Spleen (tissue), 11 donors: Measurements from ENCODE around the gene TTC31. TPM values are rescaled to one million over a fixed set of nuclear protein-coding genes. Genes with fewer than 3 reads are reported as not detected.

Experiments
- DNase-seq: peaks from one replicate; pipeline ENCODE4 v3.0.0-alpha.2; 2020
- H3K27ac ChIP-seq, 8 donors: fragments of 200-600 bp; sonication (generic) in 7 of 8; 1 replicate in 4 of 8; 2 replicates in 4 of 8; pipeline versions ENCODE4 v1.5.0 to v1.8.0; 2016 to 2021; ENCODE audit warnings: inconsistent platforms in 4 of 8, mild to moderate bottlenecking in 4 of 8, moderate library complexity in 1 of 8
- H3K27me3 ChIP-seq, 7 donors: fragments of 200-600 bp; sonication (generic) in 6 of 7; replicated peaks in 1 of 7; 1 replicate in 4 of 7; 2 replicates in 3 of 7; pipeline versions ENCODE4 v1.5.0 to v1.8.0; 2016 to 2021; ENCODE audit warnings: inconsistent platforms in 3 of 7, mild to moderate bottlenecking in 1 of 7
- H3K36me3 ChIP-seq, 6 donors: fragments of 200-600 bp; sonication (generic) in 5 of 6; 1 replicate in 4 of 6; 2 replicates in 2 of 6; pipeline versions ENCODE4 v1.5.0 to v1.8.0; 2016 to 2021; ENCODE audit warnings: inconsistent platforms in 2 of 6
- H3K4me1 ChIP-seq, 6 donors: fragments of 200-600 bp; sonication (generic) in 5 of 6; 1 replicate in 3 of 6; 2 replicates in 3 of 6; pipeline versions ENCODE4 v1.5.0 to v1.8.0; 2016 to 2021; ENCODE audit warnings: inconsistent platforms in 3 of 6
- H3K4me3 ChIP-seq, 8 donors: fragments of 200-600 bp; sonication (generic) in 7 of 8; 1 replicate in 4 of 8; 2 replicates in 4 of 8; pipeline versions ENCODE4 v1.5.0 to v1.8.0; 2016 to 2021; ENCODE audit warnings: inconsistent platforms in 4 of 8, mild to moderate bottlenecking in 4 of 8, moderate library complexity in 2 of 8
- H3K9me3 ChIP-seq, 8 donors: fragments of 200-600 bp; sonication (generic) in 7 of 8; 1 replicate in 4 of 8; 2 replicates in 4 of 8; pipeline versions ENCODE4 v1.5.0 to v1.8.0; 2016 to 2021; ENCODE audit warnings: inconsistent platforms in 4 of 8
- CTCF ChIP-seq, 11 experiments: fragments of 200-600 bp in 7 of 11; fragments of 450-650 bp in 4 of 11; sonication (generic) in 4 of 11; IDR thresholded peaks in 8 of 11; conservative IDR thresholded peaks in 3 of 11; 1 replicate in 7 of 11; 2 replicates in 4 of 11; pipeline versions ENCODE4 v1.4.0 to v1.8.0; 2016 to 2021; ENCODE audit warnings: antibody characterized with exemption in 11 of 11, inconsistent platforms in 4 of 11, mild to moderate bottlenecking in 1 of 11
- POLR2A ChIP-seq, 3 donors: fragments of 450-650 bp; IDR thresholded peaks; one replicate each; pipeline ENCODE4 v1.5.1; 2017; ENCODE audit warnings: antibody characterized with exemption in 3 of 3, mild to moderate bottlenecking in 1 of 3
- POLR2AphosphoS5 ChIP-seq, 3 donors: sonication (generic); formaldehyde crosslinking; IDR thresholded peaks; one replicate each; pipeline ENCODE4 v1.5.1; 2017; ENCODE audit warnings: antibody characterized with exemption in 3 of 3
- WGBS, 5 donors: extraction: QIAGEN DNeasy Blood & Tissue Kit in 3 of 5; methylation state at CpG; one replicate each; pipeline versions ENCODE4 v1.1.5 to v1.1.7; 2013 to 2018; 5-methylcytosine and 5-hydroxymethylcytosine counted together
- intact Hi-C: fragments of 100-400 bp; cut with DNase I; formaldehyde crosslinking; loops from one replicate; pipeline ENCODE4 v1.15.0; 2023; ENCODE audit warnings: low total_unique reads
- polyA plus RNA-seq, 3 donors: library from polyadenylated mRNA; stranded (reverse); fragments of 200-250 nt; gene quantifications; one replicate each; pipeline ENCODE4 v1.2.1, GENCODE V29; 2013
- total RNA-seq, 7 donors: library from RNA; depleted of rRNA in 3 of 7; stranded (reverse); fragments of >200 nt in 3 of 7; fragmentation: NEBNext Ultra II Directional in 4 of 7; extraction: Animal tissue kit (Norgen Biotek cat#: 25700) in 4 of 7; gene quantifications; one replicate each; pipeline versions ENCODE4 v1.1.0 to v1.2.1, GENCODE V29; 2016 to 2021
- donor health status: healthy with polysubstance abuse.
- donor health status: DM: no; HTN: no; CAD: no; lungs with moderate emphysema.
- donor health status: DM: no; HTN: no; CAD: no.
- donor health status: Bipolar disorder and iron deficiency.
- donor health status: healthy.
- donor health status: DM: no; HTN: no; CAD: no.
- donor health status: DM: yes; HTN: yes; CAD: no.

TTC31 gene
- total and polyA plus RNA-seq, 10 donors: 15.7 to 51.3 (median 35.9) TPM

DNA sequence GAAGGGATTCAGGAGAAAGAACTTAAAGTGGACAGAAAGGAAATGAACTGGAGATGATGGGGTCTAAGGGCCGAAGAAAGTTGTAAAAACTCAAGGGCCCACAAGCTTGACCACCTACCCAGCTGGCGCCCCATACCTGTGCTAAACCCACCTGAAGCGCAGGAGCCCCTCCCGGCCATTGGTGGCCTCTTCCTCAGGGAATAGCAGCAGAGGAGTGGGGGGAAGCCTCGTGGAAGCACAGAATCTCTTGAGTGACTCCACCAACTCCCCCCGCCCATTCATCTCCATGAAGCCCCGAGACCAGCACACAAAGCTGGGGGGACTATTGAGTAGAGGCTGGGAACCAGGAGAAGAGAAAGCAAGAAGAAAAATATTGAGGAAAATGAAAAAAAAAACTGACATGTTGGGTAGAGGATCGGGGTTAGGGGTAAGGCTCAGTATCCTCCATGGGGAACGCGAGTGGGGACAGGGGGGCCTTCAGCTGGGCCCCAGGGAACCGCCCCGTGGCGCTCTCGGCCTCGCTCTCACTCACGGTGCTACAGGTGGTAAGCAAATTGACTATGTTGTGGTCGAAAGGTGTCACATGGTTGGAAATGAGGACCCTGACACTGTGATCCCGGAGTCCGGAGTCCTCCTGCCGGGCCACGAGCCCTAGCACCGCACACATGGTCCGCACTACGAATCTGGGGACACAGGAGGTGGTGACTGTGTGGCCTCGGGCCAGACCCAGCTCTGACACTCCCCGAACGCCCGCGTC lies 45.9 kb downstream of the TTC31 start:
- peak overlapping the region; percentile 90 to 98 (median 95) for H3K27ac ChIP-seq
- peaks cover 0 to 67% (median 43%) of the 10 kb centered on the region in 6 donors for H3K36me3 ChIP-seq
- no peaks in the 10 kb centered on the region for H3K9me3 ChIP-seq
- H3K27me3 ChIP-seq: no peaks in the 10 kb centered on the region
- 15 to 20% (median 17%) methylated on average over 26 to 29 of the region's 29 CpGs for WGBS, 5 donors
- TF ChIP-seq CTCF (IDR thresholded peaks at IDR 0.05 in 8 of 11, conservative IDR thresholded peaks at IDR 0.05 in 3 of 11) (no peak), POLR2A (IDR thresholded peaks at IDR 0.05) (no peak)
- peaks cover 20 to 59% (median 38%) of the 10 kb centered on the region in 6 donors for H3K4me1 ChIP-seq
- intact Hi-C loops: no loop called here
- peak overlapping the region; percentile 83 to 98 (median 89) for H3K4me3 ChIP-seq
- no peak for DNase-seq

DNA sequence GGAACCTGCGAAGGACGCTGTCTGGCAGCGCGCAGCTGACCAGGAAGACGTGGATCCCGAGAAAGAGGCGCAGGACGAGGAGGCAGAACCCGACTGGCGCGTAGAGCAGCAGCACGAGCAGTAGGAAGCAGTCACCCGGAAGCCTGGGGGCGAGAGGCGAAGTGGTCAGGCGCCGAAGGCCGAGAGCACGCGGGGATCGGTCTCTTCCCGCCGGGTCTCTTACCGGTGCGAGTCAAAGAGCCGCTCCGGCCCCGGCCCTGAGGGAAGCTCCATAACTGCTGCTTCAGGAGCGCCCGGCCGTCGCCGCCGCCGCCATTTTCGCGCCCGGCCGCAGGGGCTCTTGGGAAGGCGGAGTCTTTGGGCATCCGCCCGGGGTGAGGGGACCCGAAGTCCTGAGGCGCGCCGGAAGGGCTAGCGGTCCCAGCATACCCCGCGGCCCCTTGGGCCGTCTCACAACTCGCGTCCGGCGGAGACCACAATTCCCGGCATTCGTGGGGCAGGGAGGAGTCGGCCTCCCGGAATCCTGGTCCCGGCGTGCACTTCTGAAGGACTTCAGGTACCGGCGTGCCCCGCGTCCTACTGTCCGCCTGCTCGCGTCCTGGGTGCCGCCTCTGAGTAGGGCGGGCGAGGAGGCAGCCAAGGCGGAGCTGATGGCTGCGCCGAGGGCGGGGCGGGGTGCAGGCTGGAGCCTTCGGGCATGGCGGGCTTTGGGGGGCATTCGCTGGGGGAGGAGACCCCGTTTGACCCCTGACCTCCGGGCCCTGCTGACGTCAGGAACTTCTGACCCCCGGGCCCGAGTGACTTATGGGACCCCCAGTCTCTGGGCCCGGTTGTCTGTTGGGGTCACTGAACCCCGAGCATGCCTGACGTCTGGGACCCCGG lies 46.7 kb downstream of the TTC31 start, which contains the start of the genes AUP1 and HTRA2:
Gene AUP1 (minus strand): TSS at position 350 of the 882 bp plus-strand sequence. CDS start 77 bp downstream, at position 273.
Gene HTRA2 (plus strand): TSS at position 577 of the 882 bp plus-strand sequence. CDS start 74 bp downstream, at position 651.
- Histone ChIP-seq H3K4me3 (peak within 1 kb of the TSS; percentile 83 to 98 (median 89)), H3K36me3 (peaks cover 0 to 72% (median 43%) of the 10 kb centered on the region in 6 donors), H3K9me3 (no peaks in the 10 kb centered on the region), H3K4me1 (peaks cover 20 to 59% (median 38%) of the 10 kb centered on the region in 6 donors), H3K27me3 (no peaks in the 10 kb centered on the region), H3K27ac (peak within 1 kb of the TSS; percentile 90 to 98 (median 95))
- peak in 5 of 11 experiments; percentile 8 to 33 (median 27) for TF ChIP-seq CTCF (IDR thresholded peaks at IDR 0.05 in 8 of 11, conservative IDR thresholded peaks at IDR 0.05 in 3 of 11)
- peak; percentile 94 to 98 (median 95) for TF ChIP-seq POLR2AphosphoS5 (IDR thresholded peaks at IDR 0.05)
- TF ChIP-seq POLR2A (IDR thresholded peaks at IDR 0.05): peak in 1 of 3 donors; percentile 66
- DNase-seq: peak; percentile 100
- 0 to 1% (median 0%) methylated on average over 33 to 87 of the region's 87 CpGs for WGBS, 5 donors
- intact Hi-C loops: no loop called here

DNA sequence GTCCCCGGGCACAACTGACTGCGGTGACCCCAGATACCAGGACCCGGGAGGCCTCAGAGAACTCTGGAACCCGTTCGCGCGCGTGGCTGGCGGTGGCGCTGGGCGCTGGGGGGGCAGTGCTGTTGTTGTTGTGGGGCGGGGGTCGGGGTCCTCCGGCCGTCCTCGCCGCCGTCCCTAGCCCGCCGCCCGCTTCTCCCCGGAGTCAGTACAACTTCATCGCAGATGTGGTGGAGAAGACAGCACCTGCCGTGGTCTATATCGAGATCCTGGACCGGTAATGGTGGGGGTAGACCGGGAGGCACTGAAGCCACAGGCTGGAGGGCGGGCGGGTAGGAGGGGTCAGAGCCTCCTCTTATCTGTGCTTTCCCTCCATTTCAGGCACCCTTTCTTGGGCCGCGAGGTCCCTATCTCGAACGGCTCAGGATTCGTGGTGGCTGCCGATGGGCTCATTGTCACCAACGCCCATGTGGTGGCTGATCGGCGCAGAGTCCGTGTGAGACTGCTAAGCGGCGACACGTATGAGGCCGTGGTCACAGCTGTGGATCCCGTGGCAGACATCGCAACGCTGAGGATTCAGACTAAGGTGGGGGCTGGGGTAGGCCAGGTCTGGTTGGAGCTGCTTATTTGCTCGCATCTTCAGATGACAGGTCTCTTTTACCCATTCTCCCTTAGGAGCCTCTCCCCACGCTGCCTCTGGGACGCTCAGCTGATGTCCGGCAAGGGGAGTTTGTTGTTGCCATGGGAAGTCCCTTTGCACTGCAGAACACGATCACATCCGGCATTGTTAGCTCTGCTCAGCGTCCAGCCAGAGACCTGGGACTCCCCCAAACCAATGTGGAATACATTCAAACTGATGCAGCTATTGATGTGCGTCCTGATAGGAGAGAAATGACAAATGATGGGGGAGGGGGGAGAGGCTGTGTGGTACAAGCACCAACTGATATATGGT lies 47.6 kb downstream of the TTC31 start:
- H3K27me3 ChIP-seq: no peaks in the 10 kb centered on the region
- H3K4me1 ChIP-seq: peaks cover 20 to 59% (median 38%) of the 10 kb centered on the region in 6 donors
- H3K9me3 ChIP-seq: no peaks in the 10 kb centered on the region
- WGBS, 5 donors: 1 to 3% (median 2%) methylated on average over 45 to 54 of the region's 54 CpGs
- H3K27ac ChIP-seq: peak overlapping the region; percentile 90 to 98 (median 95)
- TF ChIP-seq POLR2A (IDR thresholded peaks at IDR 0.05) (peak in 1 of 3 donors; percentile 5), POLR2AphosphoS5 (IDR thresholded peaks at IDR 0.05) (peak; percentile 59 to 74 (median 74)), CTCF (IDR thresholded peaks at IDR 0.05 in 8 of 11, conservative IDR thresholded peaks at IDR 0.05 in 3 of 11) (no peak)
- peak; percentile 93 for DNase-seq
- peak overlapping the region; percentile 83 to 98 (median 89) for H3K4me3 ChIP-seq
- intact Hi-C loops: no loop called here
- H3K36me3 ChIP-seq: peaks cover 0 to 63% (median 40%) of the 10 kb centered on the region in 6 donors
